ENCODE results near the gene SLC25A25. TPM values are rescaled to one million over a fixed set of nuclear protein-coding genes. Genes with fewer than 3 reads are reported as not detected.
"Not testable (repeated sequence)": the region's sequence is repeated elsewhere in the genome, so short reads cannot be mapped to it uniquely, and the experiment has no call there.

SLC25A25 gene
- total and polyA plus RNA-seq, 4 donors = 10.5 to 32.6 (median 24.5) TPM

DNA sequence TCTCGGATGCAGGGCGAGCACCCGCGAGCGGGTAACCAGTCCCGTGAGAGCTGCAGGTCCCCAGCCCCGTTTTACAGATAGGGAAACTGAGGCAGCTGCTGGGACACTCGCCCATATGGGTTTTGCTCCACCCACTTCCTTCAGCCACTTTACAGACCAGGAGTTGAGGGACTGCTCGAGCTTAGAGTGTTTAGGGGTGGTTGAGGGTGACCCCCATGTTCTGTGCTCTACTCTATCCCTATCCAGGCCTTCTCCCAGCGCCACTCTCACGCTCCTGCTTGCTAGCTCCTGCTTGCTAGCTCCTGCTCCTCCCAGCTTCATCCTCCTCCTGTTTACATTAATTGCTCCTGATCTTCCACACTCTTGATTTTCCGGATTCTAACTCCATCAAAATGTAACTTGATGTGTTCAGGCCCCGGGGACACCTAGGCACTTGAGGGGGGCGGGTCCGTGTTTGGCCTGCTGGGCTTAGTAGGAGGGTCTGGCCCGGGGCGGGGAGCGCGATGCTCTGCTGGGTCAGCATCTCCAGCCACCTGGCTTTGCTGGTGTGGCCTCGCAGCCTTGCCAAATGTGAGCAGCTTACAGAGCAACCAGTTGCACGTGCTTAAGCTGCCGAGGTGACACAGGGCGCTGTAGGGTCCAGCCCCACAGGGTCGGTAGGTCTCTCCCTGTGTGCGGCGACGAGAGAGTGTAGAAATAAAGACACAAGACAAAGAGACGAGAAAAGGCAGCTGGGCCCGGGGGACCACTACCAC, 61.0 kb downstream of the SLC25A25 start:
- Histone ChIP-seq H3K4me1 (ENCODE audit: control insufficient read depth in 5 of 5, insufficient read depth in 5 of 5, low read length in 5 of 5) (peaks cover 0 to 18% (median 9%) of the 10 kb centered on the region in 5 donors), H3K36me3 (ENCODE audit: control insufficient read depth in 4 of 4, insufficient read depth in 4 of 4, low read length in 4 of 4) (peaks cover 0 to 4% (median 0%) of the 10 kb centered on the region in 4 donors), H3K27me3 (ENCODE audit: control insufficient read depth in 3 of 3, insufficient read depth in 3 of 3, low read length in 2 of 3) (no peaks in the 10 kb centered on the region), H3K27ac (ENCODE audit: low read depth in 1 of 2, low read length in 1 of 2) (peak overlapping the region; percentile 86 to 95), H3K4me3 (peak overlapping the region; percentile 64), H3K9me3 (ENCODE audit: control insufficient read depth in 4 of 4, insufficient read depth in 3 of 4, low read length in 3 of 4) (peaks cover 0 to 4% (median 0%) of the 10 kb centered on the region in 4 donors), H3K9ac (ENCODE audit: insufficient read depth in 1 of 2, low read length in 2 of 2) (peak overlapping the region in 1 of 2 donors; percentile 63)
- no peak for DNase-seq
- 62 to 71% methylated on average over 28 to 29 of the region's 29 CpGs for WGBS, 2 donors
- ATAC-seq (ENCODE audit: insufficient read depth, low FRiP score) = no peak
- TF ChIP-seq, protein P1, sequence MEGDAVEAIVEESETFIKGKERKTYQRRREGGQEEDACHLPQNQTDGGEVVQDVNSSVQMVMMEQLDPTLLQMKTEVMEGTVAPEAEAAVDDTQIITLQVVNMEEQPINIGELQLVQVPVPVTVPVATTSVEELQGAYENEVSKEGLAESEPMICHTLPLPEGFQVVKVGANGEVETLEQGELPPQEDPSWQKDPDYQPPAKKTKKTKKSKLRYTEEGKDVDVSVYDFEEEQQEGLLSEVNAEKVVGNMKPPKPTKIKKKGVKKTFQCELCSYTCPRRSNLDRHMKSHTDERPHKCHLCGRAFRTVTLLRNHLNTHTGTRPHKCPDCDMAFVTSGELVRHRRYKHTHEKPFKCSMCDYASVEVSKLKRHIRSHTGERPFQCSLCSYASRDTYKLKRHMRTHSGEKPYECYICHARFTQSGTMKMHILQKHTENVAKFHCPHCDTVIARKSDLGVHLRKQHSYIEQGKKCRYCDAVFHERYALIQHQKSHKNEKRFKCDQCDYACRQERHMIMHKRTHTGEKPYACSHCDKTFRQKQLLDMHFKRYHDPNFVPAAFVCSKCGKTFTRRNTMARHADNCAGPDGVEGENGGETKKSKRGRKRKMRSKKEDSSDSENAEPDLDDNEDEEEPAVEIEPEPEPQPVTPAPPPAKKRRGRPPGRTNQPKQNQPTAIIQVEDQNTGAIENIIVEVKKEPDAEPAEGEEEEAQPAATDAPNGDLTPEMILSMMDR (IDR thresholded peaks at IDR 0.05; ENCODE audit: control extremely low read depth, extremely low read depth) = no peak

DNA sequence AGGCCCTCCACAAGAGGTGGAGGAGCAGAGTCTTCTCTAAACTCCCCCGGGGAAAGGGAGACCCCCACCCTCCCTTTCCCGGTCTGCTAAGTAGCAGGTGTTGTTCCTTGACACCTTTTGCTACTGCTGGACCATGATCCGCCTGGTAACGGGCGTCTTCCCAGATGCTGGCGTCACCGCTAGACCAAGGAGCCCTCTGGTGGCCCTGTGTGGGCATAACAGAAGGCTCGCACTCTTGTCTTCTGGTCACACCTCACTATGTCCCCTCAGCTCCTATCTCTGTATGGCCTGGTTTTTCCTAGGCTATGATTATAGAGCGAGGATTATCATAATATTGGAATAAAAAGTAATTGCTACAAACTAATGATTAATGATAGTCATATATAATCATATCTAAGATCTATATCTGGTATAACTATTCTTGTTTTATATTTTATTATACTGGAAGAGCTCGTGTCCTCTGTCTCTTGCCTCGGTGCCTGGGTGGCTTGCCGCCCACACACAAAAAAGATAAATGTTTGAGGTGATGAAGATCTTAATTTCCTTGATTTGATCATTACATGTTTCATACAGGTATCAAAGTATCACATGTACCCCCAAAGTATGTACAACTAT, 62.1 kb downstream of the SLC25A25 start:
- not testable (repeated sequence) for H3K4me3 ChIP-seq; H3K36me3 ChIP-seq (ENCODE audit: control insufficient read depth in 4 of 4, insufficient read depth in 4 of 4, low read length in 4 of 4); H3K9ac ChIP-seq (ENCODE audit: insufficient read depth in 1 of 2, low read length in 2 of 2); ATAC-seq (ENCODE audit: insufficient read depth, low FRiP score); DNase-seq; H3K27me3 ChIP-seq (ENCODE audit: control insufficient read depth in 3 of 3, insufficient read depth in 3 of 3, low read length in 2 of 3); H3K9me3 ChIP-seq (ENCODE audit: control insufficient read depth in 4 of 4, insufficient read depth in 3 of 4, low read length in 3 of 4); H3K27ac ChIP-seq (ENCODE audit: low read depth in 1 of 2, low read length in 1 of 2)
- WGBS, 2 donors = 31 to 33% methylated on average over 12 of the region's 12 CpGs
- peaks cover 0 to 18% (median 8%) of the 10 kb centered on the region in 5 donors for H3K4me1 ChIP-seq (ENCODE audit: control insufficient read depth in 5 of 5, insufficient read depth in 5 of 5, low read length in 5 of 5)

DNA sequence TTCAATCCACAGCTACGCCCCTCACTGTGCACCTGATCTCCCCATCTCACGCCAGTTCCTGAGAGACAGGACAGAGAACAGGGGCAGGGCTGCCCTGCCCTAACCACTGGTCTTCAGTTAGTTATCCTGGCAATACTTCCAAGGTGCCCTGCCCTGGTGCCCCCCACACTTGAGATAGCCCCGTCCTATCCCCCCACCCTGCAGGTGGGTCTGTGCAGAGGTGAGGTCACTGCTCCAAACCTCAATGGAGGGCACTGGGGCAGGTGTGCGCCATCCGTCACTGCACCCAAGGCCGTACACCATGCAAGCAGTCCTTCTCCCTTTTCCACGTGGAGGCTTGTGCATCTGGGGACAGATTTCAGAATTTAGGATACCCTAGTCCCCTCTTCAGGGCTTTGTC, 62.6 kb downstream of the SLC25A25 start:
- not testable (repeated sequence) for H3K27me3 ChIP-seq (ENCODE audit: control insufficient read depth in 3 of 3, insufficient read depth in 3 of 3, low read length in 2 of 3); ATAC-seq (ENCODE audit: insufficient read depth, low FRiP score); H3K9ac ChIP-seq (ENCODE audit: insufficient read depth in 1 of 2, low read length in 2 of 2); H3K27ac ChIP-seq (ENCODE audit: low read depth in 1 of 2, low read length in 1 of 2); DNase-seq; H3K9me3 ChIP-seq (ENCODE audit: control insufficient read depth in 4 of 4, insufficient read depth in 3 of 4, low read length in 3 of 4); H3K4me3 ChIP-seq; H3K36me3 ChIP-seq (ENCODE audit: control insufficient read depth in 4 of 4, insufficient read depth in 4 of 4, low read length in 4 of 4)
- peaks cover 0 to 18% (median 4%) of the 10 kb centered on the region in 5 donors for H3K4me1 ChIP-seq (ENCODE audit: control insufficient read depth in 5 of 5, insufficient read depth in 5 of 5, low read length in 5 of 5)
- 65 to 74% methylated on average over 7 of the region's 7 CpGs for WGBS, 2 donors

DNA sequence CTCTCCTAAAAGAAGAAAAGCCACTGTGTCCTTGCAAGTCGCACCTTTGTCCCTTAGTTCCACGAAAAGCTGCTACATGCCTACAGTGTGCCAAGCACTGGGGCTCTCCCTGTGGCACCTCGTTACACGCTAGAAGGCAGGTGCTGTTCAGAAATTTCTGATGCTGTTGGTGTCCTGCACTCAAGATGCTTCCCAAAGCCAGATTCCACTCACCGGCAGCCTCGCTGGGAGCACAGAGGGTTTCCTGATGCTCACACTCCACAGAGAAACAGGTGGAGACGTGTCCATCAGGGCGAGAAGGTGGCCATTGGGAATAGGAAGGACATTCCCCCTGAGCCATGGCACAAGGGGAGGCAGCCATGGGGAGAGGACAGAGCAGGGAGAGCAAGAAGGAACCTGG, 63.3 kb downstream of the SLC25A25 start:
- H3K36me3 ChIP-seq (ENCODE audit: control insufficient read depth in 4 of 4, insufficient read depth in 4 of 4, low read length in 4 of 4); H3K9ac ChIP-seq (ENCODE audit: insufficient read depth in 1 of 2, low read length in 2 of 2); DNase-seq; ATAC-seq (ENCODE audit: insufficient read depth, low FRiP score); H3K9me3 ChIP-seq (ENCODE audit: control insufficient read depth in 4 of 4, insufficient read depth in 3 of 4, low read length in 3 of 4); H3K27ac ChIP-seq (ENCODE audit: low read depth in 1 of 2, low read length in 1 of 2); H3K27me3 ChIP-seq (ENCODE audit: control insufficient read depth in 3 of 3, insufficient read depth in 3 of 3, low read length in 2 of 3); H3K4me3 ChIP-seq: not testable (repeated sequence)
- peaks cover 0 to 17% (median 3%) of the 10 kb centered on the region in 5 donors for H3K4me1 ChIP-seq (ENCODE audit: control insufficient read depth in 5 of 5, insufficient read depth in 5 of 5, low read length in 5 of 5)
- WGBS, 2 donors = 90 to 91% methylated on average over 8 of the region's 8 CpGs

DNA sequence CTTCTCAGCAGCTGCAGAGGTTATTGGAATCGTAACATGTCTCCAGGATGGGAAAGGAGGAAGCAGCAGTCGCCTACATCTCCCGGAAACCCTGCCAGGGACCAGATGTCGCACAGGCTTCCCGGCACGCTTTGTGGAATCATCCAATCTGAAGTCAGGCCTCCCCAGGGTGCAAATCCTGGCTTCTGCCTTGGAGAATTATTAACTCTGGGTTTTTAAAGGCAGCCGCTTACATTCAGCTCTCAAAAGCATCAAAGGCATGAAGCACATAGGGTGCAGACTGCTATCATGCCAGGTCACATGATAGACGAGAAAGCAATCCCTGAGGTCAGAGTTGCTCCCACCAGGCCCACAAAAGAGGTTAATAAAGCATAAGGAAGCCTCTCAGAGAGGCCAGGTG, 64.1 kb downstream of the SLC25A25 start:
- 34 to 52% methylated on average over 8 of the region's 8 CpGs for WGBS, 2 donors
- not testable (repeated sequence) for H3K36me3 ChIP-seq (ENCODE audit: control insufficient read depth in 4 of 4, insufficient read depth in 4 of 4, low read length in 4 of 4); ATAC-seq (ENCODE audit: insufficient read depth, low FRiP score); H3K9me3 ChIP-seq (ENCODE audit: control insufficient read depth in 4 of 4, insufficient read depth in 3 of 4, low read length in 3 of 4); H3K27ac ChIP-seq (ENCODE audit: low read depth in 1 of 2, low read length in 1 of 2); H3K27me3 ChIP-seq (ENCODE audit: control insufficient read depth in 3 of 3, insufficient read depth in 3 of 3, low read length in 2 of 3); H3K9ac ChIP-seq (ENCODE audit: insufficient read depth in 1 of 2, low read length in 2 of 2); H3K4me3 ChIP-seq
- peaks cover 0 to 17% (median 3%) of the 10 kb centered on the region in 5 donors for H3K4me1 ChIP-seq (ENCODE audit: control insufficient read depth in 5 of 5, insufficient read depth in 5 of 5, low read length in 5 of 5)
- DNase-seq = peak in 2 of 3 donors; percentile 22 to 40

DNA sequence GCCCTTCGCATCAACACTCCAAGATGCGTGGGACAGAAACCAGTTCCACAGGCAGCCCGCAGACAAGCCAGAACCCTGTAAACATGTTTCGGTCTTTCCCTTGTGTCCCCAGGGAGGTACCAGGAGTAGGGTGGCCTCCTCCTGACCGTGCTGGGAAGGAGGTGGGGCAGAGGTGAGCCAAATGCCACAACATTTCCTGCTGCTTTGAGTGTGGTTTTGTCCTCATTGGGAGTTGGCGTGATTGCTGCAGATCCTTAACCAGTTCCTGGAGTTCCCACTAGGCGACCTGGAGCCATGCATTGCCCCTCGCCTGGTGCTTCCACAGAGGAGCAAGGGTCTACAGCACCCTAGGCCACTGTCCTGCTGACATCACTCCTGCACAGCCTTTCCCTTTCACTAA, 67.5 kb downstream of the SLC25A25 start:
- not testable (repeated sequence) for H3K9ac ChIP-seq (ENCODE audit: insufficient read depth in 1 of 2, low read length in 2 of 2); H3K27ac ChIP-seq (ENCODE audit: low read depth in 1 of 2, low read length in 1 of 2); ATAC-seq (ENCODE audit: insufficient read depth, low FRiP score); H3K27me3 ChIP-seq (ENCODE audit: control insufficient read depth in 3 of 3, insufficient read depth in 3 of 3, low read length in 2 of 3); H3K9me3 ChIP-seq (ENCODE audit: control insufficient read depth in 4 of 4, insufficient read depth in 3 of 4, low read length in 3 of 4); H3K4me3 ChIP-seq; DNase-seq; H3K4me1 ChIP-seq (ENCODE audit: control insufficient read depth in 5 of 5, insufficient read depth in 5 of 5, low read length in 5 of 5); H3K36me3 ChIP-seq (ENCODE audit: control insufficient read depth in 4 of 4, insufficient read depth in 4 of 4, low read length in 4 of 4)
- 70 to 72% methylated on average over 8 of the region's 8 CpGs for WGBS, 2 donors

Data from lung (tissue), 12 donors.